ENCODE data around the gene PGM1. TPM values are rescaled to one million over a fixed set of nuclear protein-coding genes. Genes with fewer than 3 reads are reported as not detected.

PGM1 gene
- total and polyA plus RNA-seq, 2 of the 4 experiments (the other 2 are of a cell fraction) = 42.6 to 94.5 TPM

GRCh38 chr1:63675420-63675931 lies 82.3 kb downstream of the PGM1 start:
- Histone ChIP-seq H3K14ac (replicated peaks; ENCODE audit: low read depth, low read length) (no peak overlapping the region), H2AK5ac (ENCODE audit: low read depth, low read length) (no peak overlapping the region), H4K8ac (ENCODE audit: low read depth in 2 of 2, low read length in 2 of 2) (no peak overlapping the region), H4K5ac (ENCODE audit: low read depth, low read length) (no peak overlapping the region), H4K20me1 (ENCODE audit: insufficient read depth, low read length) (no peaks in the 10 kb centered on the region), H3K9me3 (ENCODE audit: control insufficient read depth, insufficient read depth, low read length) (peaks cover 4% of the 10 kb centered on the region; the same call in 1 of the 2 replicates), H3K56ac (ENCODE audit: extremely low read depth, insufficient read depth, low read length) (no peak overlapping the region), H3K36me3 (ENCODE audit: control insufficient read depth, insufficient read depth, low read length) (no peaks in the 10 kb centered on the region), H2AFZ (replicated peaks; ENCODE audit: low read length, poor library complexity) (no peak overlapping the region), H2BK20ac (ENCODE audit: low read depth, low read length) (no peak overlapping the region), H3K9ac (ENCODE audit: low read depth, low read length) (no peak overlapping the region), H3K9me1 (ENCODE audit: insufficient read depth, low read length) (0 out of 2 replicates have a peak, but pooled peaks cover 3% of the 10 kb centered on the region), H3K4me2 (ENCODE audit: low read depth, low read length) (no peak overlapping the region), H3K23ac (ENCODE audit: low read depth, low read length) (no peak overlapping the region), H3K4me3 (ENCODE audit: insufficient read depth, low read depth, low read length) (no peak overlapping the region), H3K4ac (ENCODE audit: low read depth, low read length) (no peak overlapping the region), H3K27me3 (ENCODE audit: control insufficient read depth, insufficient read depth, low read length) (no peaks in the 10 kb centered on the region), H2BK5ac (ENCODE audit: low read depth, low read length, poor library complexity, severe bottlenecking) (no peak overlapping the region), H3K4me1 (ENCODE audit: control insufficient read depth, insufficient read depth, low read length) (no peaks in the 10 kb centered on the region), H3K18ac (ENCODE audit: low read depth, low read length) (no peak overlapping the region), H4K91ac (ENCODE audit: insufficient read depth, low read depth, low read length) (no peak overlapping the region), H2BK120ac (ENCODE audit: low read depth, low read length) (no peak overlapping the region), H3K27ac (ENCODE audit: insufficient read depth, low read length) (no peak overlapping the region), H2AK9ac (replicated peaks; ENCODE audit: low read depth, low read length, poor library complexity) (no peak overlapping the region), H3K79me1 (ENCODE audit: low read depth in 1 of 2, low read length in 2 of 2) (no peaks in the 10 kb centered on the region), H2BK15ac (ENCODE audit: low read depth, low read length) (no peak overlapping the region)
- in situ Hi-C loops (cut with MboI; ENCODE audit: low sequenced_read_pairs) (loop anchor here (5.0 to 10.0 kb wide), 3 partner anchors 239 to 567 kb away; no protein-coding TSS in a partner anchor), intact Hi-C loops (cut with micrococcal nuclease) (no loop called here), dilution Hi-C loops (cut with HindIII; ENCODE audit: low sequenced_read_pairs, unreplicated experiment) (no loop called here)
- WGBS, 2 experiments (ENCODE audit: extremely low coverage in 2 of 2, insufficient read length in 1 of 2) = 47% methylated on average over 3 of the region's 9 CpGs; no CpG with 5 or more reads in 1 of the 2 experiments
- DNase-seq (no peak), ATAC-seq (ENCODE audit: low read depth) (no peak)
- BruUV-seq (replicated peaks) = no TSS peak
- POLR2A ChIA-PET (ENCODE audit: unreplicated experiment) = interaction anchor here (1.2 kb wide), 1 partner anchor 571 kb away, joined by 5 read pairs; no protein-coding TSS in a partner anchor
- no peak for TF ChIP-seq MAZ (IDR thresholded peaks at IDR 0.05; ENCODE audit: borderline replicate concordance, low read depth, low read length)
- no peak for TF ChIP-seq ELK1 (IDR thresholded peaks at IDR 0.05; ENCODE audit: borderline replicate concordance, low read depth, low read length)
- no peak for TF ChIP-seq NFE2L2 (IDR thresholded peaks at IDR 0.05; ENCODE audit: low read depth, low read length)
- TF ChIP-seq FOS (IDR thresholded peaks at IDR 0.05; ENCODE audit: low read depth, low read length) = no peak
- no peak for TF ChIP-seq USF2 (IDR thresholded peaks at IDR 0.05; ENCODE audit: low read depth, low read length)
- no peak for TF ChIP-seq CTCF (conservative IDR thresholded peaks at IDR 0.05; ENCODE audit: low read depth, low read length)
- TF ChIP-seq RFX5 (IDR thresholded peaks at IDR 0.05; ENCODE audit: low read depth, low read length) = no peak
- TF ChIP-seq RAD21 (IDR thresholded peaks at IDR 0.05; ENCODE audit: low read length) = no peak
- TF ChIP-seq CHD1 (IDR thresholded peaks at IDR 0.05; ENCODE audit: low read depth, low read length) = no peak
- TF ChIP-seq POLR2A (IDR thresholded peaks at IDR 0.05; ENCODE audit: low read depth, low read length) = no peak
- no peak for TF ChIP-seq BHLHE40 (IDR thresholded peaks at IDR 0.05; ENCODE audit: low read depth, low read length)
- TF ChIP-seq MAFK (IDR thresholded peaks at IDR 0.05; ENCODE audit: low read depth, low read length) = no peak
- CTCF ChIA-PET = interaction anchor here (1.2 to 2.7 kb wide), 4 partner anchors 16 to 572 kb away, joined by 5 to 16 read pairs (median 9); no protein-coding TSS in a partner anchor

Data from IMR-90 (cell line).